Right lobe of liver (tissue), 6 donors: ENCODE data around the gene OSBPL3. TPM values are rescaled to one million over a fixed set of nuclear protein-coding genes. Genes with fewer than 3 reads are reported as not detected.

Experiments
- ATAC-seq, 4 donors: fragments of 200-7000 bp; cut with Tn5 transposase; one replicate each; pipeline ENCODE4 v1.9.1; 2020; ENCODE audit warnings: mild to moderate bottlenecking in 4 of 4, moderate library complexity in 4 of 4
- DNase-seq, 3 donors: peaks; one replicate each; pipeline ENCODE4 v3.0.0-alpha.2; 2020
- H3K27ac ChIP-seq, 3 donors: fragments of 200-600 bp; one replicate each; pipeline ENCODE4 v1.8.0; 2022
- H3K27me3 ChIP-seq, 2 donors: fragments of 200-600 bp; one replicate each; pipeline ENCODE4 v1.8.0; 2022
- H3K36me3 ChIP-seq, 4 donors: fragments of 200-600 bp; sonication (generic) in 1 of 4; one replicate each; pipeline versions ENCODE4 v1.5.1 to v1.8.0; 2017 to 2022; ENCODE audit warnings: control low read depth in 1 of 4
- H3K4me1 ChIP-seq, 4 donors: fragments of 200-600 bp; sonication (generic) in 1 of 4; one replicate each; pipeline versions ENCODE4 v1.5.1 to v1.8.0; 2017 to 2022; ENCODE audit warnings: control low read depth in 1 of 4
- H3K4me3 ChIP-seq, 3 donors: fragments of 200-600 bp; one replicate each; pipeline ENCODE4 v1.8.0; 2022
- H3K9me3 ChIP-seq, 4 donors: fragments of 200-600 bp; sonication (generic) in 1 of 4; one replicate each; pipeline versions ENCODE4 v1.5.1 to v1.8.0; 2017 to 2022; ENCODE audit warnings: control low read depth in 1 of 4
- CTCF ChIP-seq, 4 donors: fragments of 200-600 bp in 3 of 4; fragments of 450-650 bp in 1 of 4; IDR thresholded peaks; one replicate each; pipeline versions ENCODE4 v1.5.1 to v1.8.0; 2016 to 2022; ENCODE audit warnings: antibody characterized with exemption in 4 of 4, mild to moderate bottlenecking in 2 of 4
- POLR2A ChIP-seq: fragments of 450-650 bp; IDR thresholded peaks from one replicate; pipeline ENCODE4 v1.6.1; 2017; ENCODE audit warnings: antibody characterized with exemption, mild to moderate bottlenecking
- WGBS: methylation state at CpG from one replicate; pipeline ENCODE4 v1.1.6; 2018; ENCODE audit warnings: low coverage, low lambda C conversion rate; ENCODE audit not compliant: insufficient coverage; ENCODE audit errors: missing lambda C conversion rate; 5-methylcytosine and 5-hydroxymethylcytosine counted together
- intact Hi-C, 2 donors: fragments of 100-400 bp; cut with DNase I; formaldehyde crosslinking; loops; one replicate each; pipeline versions ENCODE4 v1.11.2 to v1.14.1; 2022
- total RNA-seq, 6 experiments: library from RNA; depleted of rRNA in 2 of 6; stranded (reverse); fragments of >200 nt in 2 of 6; fragmentation: NEBNext Ultra II Directional in 3 of 6; extraction: Animal tissue kit (Norgen Biotek cat#: 25700) in 3 of 6; gene quantifications; one replicate each; pipeline versions ENCODE4 v1.1.0 to v1.2.4, GENCODE V29; 2016 to 2023
- donor health status: DM: no; HTN: yes; CAD: no.
- donor health status: DM: no; HTN: no; CAD: no.
- donor health status: DM: no; HTN: no; CAD: no.
- donor health status: DM: no; HTN: yes; CAD: no.
- donor health status: DM: no; HTN: yes; CAD: no.

Gene OSBPL3
- total RNA-seq, 6 experiments from 2014 or later = 0.70 to 8.2 (median 2.4) TPM

DNA sequence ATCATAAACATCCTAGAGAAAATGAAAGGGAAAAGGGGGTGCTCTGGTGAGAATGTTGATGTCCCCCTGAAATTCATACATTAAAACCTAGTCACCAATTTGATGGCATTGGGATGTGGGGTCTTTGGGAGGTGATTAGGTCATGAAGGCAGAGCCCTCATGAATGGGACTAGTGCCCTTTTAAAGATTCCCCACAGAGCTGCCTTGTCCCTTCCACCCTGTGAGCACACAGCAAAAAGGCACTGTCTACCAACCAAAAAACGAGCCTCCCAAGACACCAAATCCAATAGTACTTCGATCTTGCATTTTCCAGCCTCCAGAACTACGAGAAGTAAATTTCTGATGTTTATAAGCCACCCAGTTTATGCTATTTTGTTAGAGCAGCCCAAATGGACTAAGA is 47.6 kb downstream of the OSBPL3 start:
- intact Hi-C loops = no loop called here
- no peak for ATAC-seq
- DNase-seq = no peak
- Histone ChIP-seq H3K9me3 (no peaks in the 10 kb centered on the region), H3K4me1 (no peaks in the 10 kb centered on the region), H3K27me3 (no peaks in the 10 kb centered on the region), H3K36me3 (no peaks in the 10 kb centered on the region), H3K4me3 (no peak overlapping the region), H3K27ac (no peak overlapping the region)
- TF ChIP-seq POLR2A (no peak), CTCF (IDR thresholded peaks at IDR 0.05) (no peak)
- 82% methylated on average over 3 of the region's 3 CpGs for WGBS

GRCh38 chr7:24931844-24932243 is 48.1 kb downstream of the OSBPL3 start:
- ATAC-seq = no peak
- Histone ChIP-seq H3K9me3 (no peaks in the 10 kb centered on the region), H3K4me1 (no peaks in the 10 kb centered on the region), H3K27ac (no peak overlapping the region), H3K4me3 (no peak overlapping the region), H3K27me3 (no peaks in the 10 kb centered on the region), H3K36me3 (no peaks in the 10 kb centered on the region)
- intact Hi-C loops = no loop called here
- TF ChIP-seq POLR2A (no peak), CTCF (IDR thresholded peaks at IDR 0.05) (no peak)
- no peak for DNase-seq
- WGBS = 85% methylated on average over 3 of the region's 3 CpGs

DNA sequence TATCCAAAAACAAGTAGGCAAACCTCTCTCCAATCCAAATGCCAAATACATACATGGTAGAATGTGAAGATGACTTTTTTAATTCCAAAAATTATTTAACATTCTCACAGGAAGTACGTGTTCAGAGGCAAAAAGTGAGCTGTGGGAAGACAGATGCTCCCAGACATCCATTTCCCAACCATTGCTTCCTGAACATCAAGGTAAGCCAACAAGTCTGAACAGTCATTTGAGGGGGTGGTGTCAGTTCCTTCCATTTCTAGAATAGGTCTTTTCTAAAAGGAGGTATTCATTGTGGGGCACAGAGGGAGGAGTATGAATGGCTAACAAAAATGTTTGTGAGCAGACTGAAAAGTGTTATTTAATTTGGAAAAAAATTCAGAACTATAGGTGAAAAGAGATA is 49.1 kb downstream of the OSBPL3 start:
- Histone ChIP-seq H3K4me1 (no peaks in the 10 kb centered on the region), H3K4me3 (no peak overlapping the region), H3K9me3 (no peaks in the 10 kb centered on the region), H3K27me3 (no peaks in the 10 kb centered on the region), H3K27ac (no peak overlapping the region), H3K36me3 (no peaks in the 10 kb centered on the region)
- TF ChIP-seq CTCF (IDR thresholded peaks at IDR 0.05) (no peak), POLR2A (no peak)
- DNase-seq (no peak), ATAC-seq (no peak)
- intact Hi-C loops = no loop called here
- WGBS = 64% methylated on average over 1 of the region's 1 CpG

- Histone ChIP-seq H3K4me1 (no peaks in the 10 kb centered on the region), H3K4me3 (no peak overlapping the region), H3K27me3 (no peaks in the 10 kb centered on the region), H3K36me3 (no peaks in the 10 kb centered on the region), H3K9me3 (no peaks in the 10 kb centered on the region), H3K27ac (no peak overlapping the region)
- ATAC-seq = no peak
- intact Hi-C loops = no loop called here
- 64% methylated on average over 5 of the region's 5 CpGs for WGBS
- TF ChIP-seq CTCF (IDR thresholded peaks at IDR 0.05) (no peak), POLR2A (no peak)
- DNase-seq = no peak
Measured at GRCh38 chr7:24926623-24927524, 53.1 kb downstream of the OSBPL3 start.
